Measurements from ENCODE around the gene TMEM154.

The TMEM154 gene

GRCh38 chr4:152598454-152598853, 81.3 kb downstream of the TMEM154 start:
- no peak for DNase-seq (ENCODE audit: extremely low read depth in 1 of 2, low read depth in 1 of 2)

GRCh38 chr4:152594978-152595925, 84.5 kb downstream of the TMEM154 start:
- DNase-seq (ENCODE audit: extremely low read depth in 1 of 2, low read depth in 1 of 2), result no peak

- no peak for DNase-seq (ENCODE audit: extremely low read depth in 1 of 2, low read depth in 1 of 2)
Measured at GRCh38 chr4:152594057-152594456, 85.7 kb downstream of the TMEM154 start.

- DNase-seq (ENCODE audit: extremely low read depth in 1 of 2, low read depth in 1 of 2), result no peak
Measured at GRCh38 chr4:152591876-152592275, 87.9 kb downstream of the TMEM154 start.

- peak in 1 of 2 donors; percentile 2 for DNase-seq (ENCODE audit: extremely low read depth in 1 of 2, low read depth in 1 of 2)
Measured at GRCh38 chr4:152591396-152591795, 88.4 kb downstream of the TMEM154 start.

GRCh38 chr4:152590179-152591031, 89.4 kb downstream of the TMEM154 start:
- DNase-seq (ENCODE audit: extremely low read depth in 1 of 2, low read depth in 1 of 2), result no peak

- DNase-seq (ENCODE audit: extremely low read depth in 1 of 2, low read depth in 1 of 2), result no peak
Measured at GRCh38 chr4:152588869-152589268, 90.9 kb downstream of the TMEM154 start.

- no peak for DNase-seq (ENCODE audit: extremely low read depth in 1 of 2, low read depth in 1 of 2)
Measured at GRCh38 chr4:152587127-152587526, 92.7 kb downstream of the TMEM154 start.

- DNase-seq (ENCODE audit: extremely low read depth in 1 of 2, low read depth in 1 of 2), result no peak
Measured at GRCh38 chr4:152586668-152587067, 93.1 kb downstream of the TMEM154 start.

GRCh38 chr4:152585023-152585441, 94.8 kb downstream of the TMEM154 start:
- no peak for DNase-seq (ENCODE audit: extremely low read depth in 1 of 2, low read depth in 1 of 2)

- DNase-seq (ENCODE audit: extremely low read depth in 1 of 2, low read depth in 1 of 2), result no peak
Measured at GRCh38 chr4:152581536-152582160, 98.1 kb downstream of the TMEM154 start.

GRCh38 chr4:152579916-152580315, 99.9 kb downstream of the TMEM154 start:
- DNase-seq (ENCODE audit: extremely low read depth in 1 of 2, low read depth in 1 of 2), result no peak

GRCh38 chr4:152579107-152579764, 100.6 kb downstream of the TMEM154 start:
- no peak for DNase-seq (ENCODE audit: extremely low read depth in 1 of 2, low read depth in 1 of 2)

- no peak for DNase-seq (ENCODE audit: extremely low read depth in 1 of 2, low read depth in 1 of 2)
Measured at GRCh38 chr4:152578670-152579069, 101.1 kb downstream of the TMEM154 start.

- DNase-seq (ENCODE audit: extremely low read depth in 1 of 2, low read depth in 1 of 2), result no peak
Measured at GRCh38 chr4:152577708-152578396, 101.9 kb downstream of the TMEM154 start.

- DNase-seq (ENCODE audit: extremely low read depth in 1 of 2, low read depth in 1 of 2), result no peak
Measured at GRCh38 chr4:152575533-152575932, 104.3 kb downstream of the TMEM154 start.

GRCh38 chr4:152573861-152574260, 105.9 kb downstream of the TMEM154 start:
- DNase-seq (ENCODE audit: extremely low read depth in 1 of 2, low read depth in 1 of 2), result no peak

- no peak for DNase-seq (ENCODE audit: extremely low read depth in 1 of 2, low read depth in 1 of 2)
Measured at GRCh38 chr4:152572417-152573086, 107.2 kb downstream of the TMEM154 start.

- no peak for DNase-seq (ENCODE audit: extremely low read depth in 1 of 2, low read depth in 1 of 2)
Measured at GRCh38 chr4:152571770-152572169, 108.0 kb downstream of the TMEM154 start.
